ENCODE data around the gene ZMAT5. TPM values are rescaled to one million over a fixed set of nuclear protein-coding genes. Genes with fewer than 3 reads are reported as not detected.

Gene ZMAT5, protein sequence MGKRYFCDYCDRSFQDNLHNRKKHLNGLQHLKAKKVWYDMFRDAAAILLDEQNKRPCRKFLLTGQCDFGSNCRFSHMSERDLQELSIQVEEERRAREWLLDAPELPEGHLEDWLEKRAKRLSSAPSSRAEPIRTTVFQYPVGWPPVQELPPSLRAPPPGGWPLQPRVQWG
- 13.1 to 22.5 TPM (median 19.9 TPM) in 5 replicates for total RNA-seq (2022; extraction: Qiagen RNA extraction)

DNA sequence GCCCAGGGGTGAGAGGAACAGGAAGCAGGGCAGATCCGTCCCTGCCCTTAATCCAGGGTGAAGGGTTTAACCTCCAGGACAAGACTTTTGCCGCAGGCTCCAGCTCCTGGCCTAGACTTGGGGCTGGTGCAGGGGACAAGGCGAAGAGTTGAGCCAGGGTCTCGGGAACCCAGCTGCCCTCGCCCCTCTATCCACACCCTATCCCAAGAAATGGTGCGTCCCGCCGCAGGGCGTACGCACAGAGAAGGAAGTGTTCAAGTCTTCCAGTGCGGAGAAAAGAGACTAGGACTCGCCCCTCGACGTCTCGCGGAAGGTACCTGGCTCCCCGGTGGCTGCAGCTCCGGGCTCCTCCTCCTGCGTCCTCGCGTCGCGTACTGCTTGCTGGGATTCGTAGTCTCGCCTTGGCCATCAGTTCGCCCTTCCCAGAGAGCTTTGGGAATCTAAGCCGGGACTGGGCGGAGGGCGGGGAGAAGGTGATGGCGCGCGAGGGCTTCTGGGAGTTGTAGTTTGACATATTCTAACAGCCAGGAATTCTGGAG lies at the start of gene ZMAT5:
Gene ZMAT5 (minus strand): TSS at position 376 of the 539 bp plus-strand sequence. CDS start 18,463 bp downstream, outside the sequence.

GRCh38 chr22:29767171-29768051 lies 604 bp upstream of the ZMAT5 start, which contains the start of gene UQCR10:
Gene UQCR10, plus strand, starts transcription at chr22:29767369. Its CDS starts 30 bp downstream, at chr22:29767399.

DNA sequence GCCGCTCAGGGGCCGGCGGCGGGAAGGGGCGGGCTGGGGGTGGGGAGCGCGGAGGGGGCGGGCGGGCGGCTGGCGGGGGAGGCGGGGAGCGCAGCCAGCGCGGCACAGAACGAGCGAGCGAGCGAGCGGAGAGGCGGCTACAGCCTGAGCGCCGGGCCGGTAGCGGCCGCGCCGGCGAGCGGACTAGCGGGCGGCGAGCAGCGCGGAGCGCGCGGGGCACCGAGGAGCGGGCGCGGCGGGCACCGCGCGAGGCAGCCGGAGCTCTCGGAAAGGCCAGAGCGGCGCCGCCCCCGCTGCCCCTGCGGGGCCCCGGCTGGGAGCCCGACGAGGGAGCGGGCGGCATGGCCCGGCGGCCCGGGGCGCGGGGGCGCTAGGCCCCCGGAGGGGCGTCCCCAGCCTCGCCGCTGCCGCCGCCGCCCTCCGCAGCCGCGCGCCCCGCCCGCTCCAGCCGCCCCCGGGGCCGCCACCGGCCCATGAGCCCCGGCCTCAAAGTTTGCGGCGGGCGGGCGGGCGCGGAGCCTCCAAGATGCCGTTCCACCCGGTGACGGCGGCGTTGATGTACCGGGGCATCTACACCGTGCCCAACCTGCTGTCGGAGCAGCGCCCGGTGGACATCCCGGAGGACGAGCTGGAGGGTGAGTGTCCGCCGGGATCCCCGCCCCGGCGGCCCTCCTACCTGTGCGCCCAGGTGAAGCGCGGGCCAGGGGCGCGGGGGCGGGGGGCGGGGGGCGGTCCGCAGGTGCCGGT lies 46.7 kb downstream of the ZMAT5 start, which contains the start of gene CABP7:
Gene CABP7 (plus strand): TSS at position 105 of the 747 bp plus-strand sequence. CDS start 422 bp downstream, at position 527.

Other genes with a start within 250 kb of the ZMAT5 start
- 26.8 to 31.9 TPM (median 29.1 TPM) in 5 replicates for gene THOC5, start 213.2 kb downstream of the ZMAT5 start, total RNA-seq (2022; extraction: Qiagen RNA extraction)
- 57.8 to 66.2 TPM (median 63.1 TPM) in 5 replicates for gene NIPSNAP1, start 185.9 kb downstream of the ZMAT5 start, total RNA-seq (2022; extraction: Qiagen RNA extraction)
- 11.6 to 16.4 TPM (median 12.1 TPM) in 5 replicates for gene NF2, start 163.4 kb downstream of the ZMAT5 start, total RNA-seq (2022; extraction: Qiagen RNA extraction)
- gene CABP7, start 47.0 kb downstream of the ZMAT5 start, total RNA-seq (2022; extraction: Qiagen RNA extraction), result 0.09 to 0.21 TPM (median 0.16 TPM) in 5 replicates
- 113 to 130 TPM (median 121 TPM) in 5 replicates for gene UQCR10, start 362 bp upstream of the ZMAT5 start, total RNA-seq (2022; extraction: Qiagen RNA extraction)
- gene ASCC2, start 71.3 kb upstream of the ZMAT5 start, total RNA-seq (2022; extraction: Qiagen RNA extraction), result 22.6 to 30.0 TPM (median 28.3 TPM) in 5 replicates
- gene MTMR3, start 116.2 kb upstream of the ZMAT5 start, total RNA-seq (2022; extraction: Qiagen RNA extraction), result 6.9 to 11.2 TPM (median 8.6 TPM) in 5 replicates

Data from A549 treated with CORT108297 at 1 μM for 4 hours (cell line).